ENCODE results near the gene UBE2D1.

Gene UBE2D1

DNA sequence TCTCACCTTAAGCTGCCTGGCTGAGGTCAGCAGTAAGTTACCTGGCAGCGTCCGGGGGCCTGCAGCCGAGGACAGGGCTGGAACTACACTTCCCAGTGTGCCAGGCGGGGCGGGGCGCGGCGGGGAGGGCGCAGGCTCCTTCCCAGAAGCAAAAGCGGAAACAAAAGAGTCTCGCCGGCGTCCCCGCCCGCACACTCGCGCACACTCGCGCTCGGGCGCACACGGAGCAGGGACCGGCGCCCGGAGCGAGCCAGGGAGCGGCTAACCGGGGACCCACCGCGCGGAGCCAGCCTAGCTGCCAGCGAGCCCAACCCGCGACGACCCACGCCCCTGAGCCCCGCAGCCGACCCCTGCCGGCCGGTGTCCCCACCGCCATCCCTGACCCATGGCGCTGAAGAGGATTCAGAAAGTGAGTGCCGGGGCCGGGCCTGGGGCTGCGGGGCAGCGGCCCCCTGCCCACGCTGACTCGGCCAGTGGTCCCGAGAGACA is at the start of gene UBE2D1:
TSS of gene UBE2D1 (plus strand) at position 190 of the 489 bp plus-strand sequence. CDS start at position 386, 196 bp downstream.
- DNase-seq (ENCODE audit: low spot score) = peak; percentile 86

DNA sequence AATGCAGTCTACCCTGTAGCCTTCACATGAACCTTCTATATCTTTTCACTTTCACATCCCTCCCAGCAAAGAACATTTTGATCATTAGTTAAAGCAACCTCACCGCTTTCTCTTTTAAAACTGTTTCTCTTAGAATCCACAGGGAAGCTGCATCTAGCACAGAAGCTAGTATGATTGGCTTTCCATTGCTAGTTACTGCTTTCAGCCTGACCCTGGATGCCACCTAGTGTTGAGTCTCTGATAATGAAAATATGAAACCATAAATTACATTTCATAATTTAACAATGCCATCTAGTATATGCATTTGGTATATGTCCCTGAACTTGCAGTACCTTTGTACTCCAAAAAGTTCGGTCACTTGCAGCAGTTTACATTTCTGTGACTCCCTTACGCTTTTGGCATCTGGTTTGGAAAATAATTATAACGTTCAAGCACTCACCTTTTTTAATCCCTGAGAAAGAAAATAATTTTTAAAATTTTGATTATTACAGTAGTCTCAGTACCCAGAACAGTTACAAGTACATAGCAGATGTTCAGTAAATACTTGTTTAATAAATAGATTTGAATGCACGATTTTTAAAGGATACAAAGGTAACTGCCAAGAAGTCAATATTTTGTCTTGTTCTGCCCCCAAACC is 43.1 kb upstream of the UBE2D1 start:
- DNase-seq (ENCODE audit: low spot score) = no peak

DNA sequence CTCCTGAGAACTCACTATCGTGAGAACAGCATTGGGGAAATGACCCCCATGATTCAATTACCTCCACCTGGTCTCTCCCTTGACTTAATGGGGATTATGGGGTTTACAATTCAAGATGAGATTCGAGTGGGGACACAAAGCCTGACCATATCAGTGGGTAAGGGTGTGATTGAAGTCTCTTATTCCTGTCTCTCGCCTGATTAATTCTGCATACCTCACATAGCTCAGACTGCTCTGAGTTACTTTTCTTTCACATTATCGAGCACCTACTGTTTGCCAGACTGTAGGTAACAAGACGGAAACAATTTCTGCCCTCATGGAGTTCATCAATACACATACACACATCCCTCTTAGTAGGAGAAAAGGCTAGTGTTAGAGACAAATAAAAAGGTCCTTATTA is 40.8 kb upstream of the UBE2D1 start:
- no peak for DNase-seq (ENCODE audit: low spot score)

DNA sequence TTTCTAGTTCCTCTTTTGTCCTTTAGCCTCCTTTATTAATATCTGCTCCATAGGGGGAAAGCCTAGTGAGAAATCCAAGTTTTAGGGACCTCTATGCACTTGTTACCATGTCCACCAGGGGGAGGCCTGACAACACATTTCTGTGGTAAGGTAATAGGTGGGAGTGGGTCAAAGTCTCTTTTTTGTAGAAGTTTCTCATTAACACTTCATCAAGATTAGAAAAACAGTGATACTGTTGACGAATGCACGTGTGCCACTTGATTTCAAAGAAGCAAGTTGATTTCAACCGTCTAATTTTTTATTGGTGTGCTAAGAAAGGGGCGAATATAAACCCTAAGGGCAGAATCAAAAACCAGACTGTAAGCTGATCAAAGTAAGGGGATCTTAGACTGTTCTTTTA is 35.2 kb upstream of the UBE2D1 start:
- DNase-seq (ENCODE audit: low spot score) = peak; percentile 56

DNA sequence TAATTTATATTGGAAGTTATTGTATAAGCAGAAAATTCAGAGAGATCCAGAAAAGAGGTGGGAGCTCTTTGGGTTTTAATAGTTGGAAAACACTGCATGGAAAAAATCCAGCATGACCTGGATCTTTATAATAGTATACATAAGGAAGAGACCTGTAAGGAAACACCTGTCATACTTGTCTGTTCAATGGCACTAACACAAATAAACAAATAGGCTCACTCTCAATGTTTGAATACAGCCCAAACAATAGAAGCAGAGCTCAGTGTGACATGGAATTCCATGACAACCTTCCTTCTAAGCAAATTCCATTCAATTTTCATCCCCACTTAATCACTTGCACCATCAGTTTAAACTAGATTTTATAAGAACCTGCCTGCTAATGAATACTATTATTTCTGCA is 34.1 kb upstream of the UBE2D1 start:
- no peak for DNase-seq (ENCODE audit: low spot score)

DNA sequence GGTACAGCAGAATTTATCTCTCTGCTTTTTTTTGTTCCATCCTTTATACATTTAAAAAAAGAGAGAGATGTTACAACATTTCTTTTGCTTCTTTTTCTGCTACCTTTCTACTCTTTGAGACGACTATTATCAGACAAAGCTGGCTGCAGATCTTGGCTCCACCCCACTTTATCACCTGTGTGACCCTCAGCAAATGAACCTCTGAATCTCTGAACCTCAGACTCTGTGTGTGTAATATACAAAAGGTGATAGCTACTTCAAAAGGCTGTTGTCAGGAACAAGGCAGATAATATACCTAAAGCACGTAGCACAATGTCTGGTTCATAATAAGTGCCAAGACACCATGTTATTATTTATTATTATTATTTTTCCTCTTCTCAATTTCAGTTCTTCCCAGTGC is 32.6 kb upstream of the UBE2D1 start:
- no peak for DNase-seq (ENCODE audit: low spot score)

DNA sequence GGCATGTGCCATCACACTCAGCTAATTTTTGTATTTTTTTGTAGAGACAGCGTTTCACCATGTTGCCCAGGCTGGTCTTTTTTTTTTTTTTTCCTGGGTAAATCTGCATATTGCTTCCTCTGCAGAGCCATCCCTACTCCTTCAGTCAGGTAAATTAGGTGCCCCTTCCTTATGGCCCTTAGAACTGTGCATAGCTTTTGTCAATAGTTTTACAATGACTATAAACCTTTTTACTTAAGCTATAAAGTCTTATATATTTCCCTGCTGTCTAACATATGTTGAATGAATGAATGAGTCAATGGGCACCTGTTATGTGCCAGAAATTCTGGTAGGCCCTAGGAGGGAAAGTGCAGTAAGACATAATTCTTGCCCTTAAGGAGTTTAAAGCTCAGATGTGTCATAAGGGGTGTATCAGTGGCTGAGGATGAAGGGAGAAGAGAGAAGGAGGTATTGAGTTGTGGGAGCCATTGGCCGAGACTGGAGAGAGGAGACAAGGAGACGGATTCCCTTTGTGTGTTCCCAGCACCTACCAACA is 30.6 kb upstream of the UBE2D1 start:
- DNase-seq (ENCODE audit: low spot score) = no peak

DNA sequence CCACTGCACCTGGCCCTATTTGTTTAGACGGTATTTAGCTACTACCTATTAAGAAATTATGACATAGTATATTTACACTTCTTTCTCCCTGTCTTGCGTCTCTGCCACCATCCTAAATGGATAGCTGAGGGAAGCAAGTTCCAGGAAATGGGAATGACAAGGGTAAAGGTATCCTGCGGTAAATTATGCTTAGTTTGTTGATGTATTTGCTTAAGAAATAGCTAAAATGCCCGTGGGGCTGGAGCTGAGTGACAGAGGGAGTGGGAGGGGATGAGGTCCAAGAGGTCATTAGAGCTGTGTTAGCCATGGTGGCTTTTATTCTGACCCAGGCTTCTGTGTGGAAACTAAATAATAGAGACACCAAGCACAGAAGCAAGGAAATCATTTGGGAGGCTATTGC is 29.0 kb upstream of the UBE2D1 start:
- no peak for DNase-seq (ENCODE audit: low spot score)

DNA sequence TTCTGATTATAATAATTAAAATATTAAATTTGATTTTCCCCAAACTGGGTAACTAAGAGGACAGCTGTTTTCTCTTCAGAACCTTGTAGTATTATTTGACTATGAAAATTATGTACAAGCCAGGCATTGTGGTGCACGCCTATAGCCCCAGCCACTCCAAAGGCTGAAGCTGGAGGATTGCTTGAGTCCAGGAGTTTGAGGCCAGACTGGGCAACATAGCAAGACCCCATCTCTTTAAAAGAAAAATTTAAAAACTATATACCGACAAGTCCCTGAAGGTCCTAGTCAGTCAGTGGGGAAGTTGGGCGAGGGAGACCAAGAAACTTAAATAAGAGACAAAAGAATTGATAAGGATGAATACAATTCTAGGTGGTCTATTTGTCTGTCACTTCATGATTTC is 27.1 kb upstream of the UBE2D1 start:
- no peak for DNase-seq (ENCODE audit: low spot score)

DNA sequence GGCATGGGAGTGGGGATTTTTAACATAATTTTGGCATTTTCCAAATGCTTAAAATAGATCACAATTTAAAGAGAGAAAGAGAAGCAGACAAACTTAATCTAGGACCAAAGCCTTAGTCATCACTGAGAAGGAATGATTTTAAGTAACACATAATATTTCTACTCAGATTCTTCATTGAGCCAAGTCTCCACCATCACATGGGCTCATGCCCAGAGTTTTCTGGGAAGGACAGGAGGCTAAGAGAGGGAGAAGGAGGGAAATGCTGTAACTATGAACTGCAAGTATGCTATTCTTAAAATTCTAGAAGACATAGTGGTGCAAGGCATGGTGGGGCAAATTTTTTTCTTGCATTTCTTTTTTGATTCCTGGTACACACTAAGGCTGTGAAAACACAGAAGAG is 23.8 kb upstream of the UBE2D1 start:
- no peak for DNase-seq (ENCODE audit: low spot score)

DNA sequence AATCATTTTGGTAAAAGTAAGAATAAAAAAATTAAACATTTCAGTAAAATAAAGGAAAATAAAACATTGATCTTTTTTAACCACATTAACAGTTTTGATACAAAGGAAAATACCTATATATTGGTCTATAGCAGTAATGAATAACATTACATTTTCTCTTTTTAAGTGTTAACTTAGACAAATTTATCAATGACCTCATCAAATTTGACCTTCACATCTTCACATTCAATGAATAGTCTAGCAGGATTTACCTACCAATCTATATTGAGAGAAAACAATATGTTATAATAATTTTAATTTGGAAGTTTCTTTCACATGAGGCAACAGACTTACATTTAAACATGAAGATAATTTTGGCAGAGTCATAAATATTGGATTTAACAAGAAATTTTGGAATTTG is 17.9 kb upstream of the UBE2D1 start:
- no peak for DNase-seq (ENCODE audit: low spot score)

DNA sequence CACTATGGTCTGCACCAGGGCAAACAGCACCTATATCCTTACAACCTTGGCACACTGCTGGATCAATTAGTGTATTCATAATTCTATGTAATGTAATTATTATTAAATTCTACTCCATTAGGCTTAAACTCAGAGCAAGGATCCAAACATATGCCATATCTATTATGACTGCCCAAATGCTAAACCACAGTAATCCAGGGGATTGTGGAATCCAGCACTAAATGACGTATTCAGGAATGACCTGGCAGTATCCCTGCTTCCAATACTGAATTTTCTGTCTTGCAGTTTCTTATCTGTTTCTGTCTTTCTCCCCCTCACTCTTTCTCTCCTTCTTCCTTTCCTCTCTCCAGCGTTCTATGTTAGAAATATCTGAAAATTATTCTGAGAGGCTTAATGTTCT is 16.5 kb upstream of the UBE2D1 start:
- no peak for DNase-seq (ENCODE audit: low spot score)

DNA sequence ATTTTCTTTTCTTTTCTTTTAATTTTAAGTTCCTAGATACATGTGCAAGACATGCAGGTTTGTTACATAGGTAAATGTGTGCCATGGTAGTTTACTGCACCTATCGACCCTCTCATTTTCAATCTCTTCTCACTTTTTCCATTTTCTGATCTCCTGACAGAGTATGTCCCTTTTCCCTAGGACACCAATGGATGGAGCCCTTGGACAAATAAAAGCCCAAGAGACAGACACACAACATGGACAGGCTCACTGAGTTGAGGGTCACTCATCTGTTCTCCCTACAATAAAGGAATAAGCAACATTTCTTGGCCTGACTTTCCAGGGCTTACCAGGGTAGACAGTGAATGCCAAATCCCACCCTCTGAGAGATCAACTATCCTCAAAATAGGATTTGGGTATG is 15.2 kb upstream of the UBE2D1 start:
- no peak for DNase-seq (ENCODE audit: low spot score)

DNA sequence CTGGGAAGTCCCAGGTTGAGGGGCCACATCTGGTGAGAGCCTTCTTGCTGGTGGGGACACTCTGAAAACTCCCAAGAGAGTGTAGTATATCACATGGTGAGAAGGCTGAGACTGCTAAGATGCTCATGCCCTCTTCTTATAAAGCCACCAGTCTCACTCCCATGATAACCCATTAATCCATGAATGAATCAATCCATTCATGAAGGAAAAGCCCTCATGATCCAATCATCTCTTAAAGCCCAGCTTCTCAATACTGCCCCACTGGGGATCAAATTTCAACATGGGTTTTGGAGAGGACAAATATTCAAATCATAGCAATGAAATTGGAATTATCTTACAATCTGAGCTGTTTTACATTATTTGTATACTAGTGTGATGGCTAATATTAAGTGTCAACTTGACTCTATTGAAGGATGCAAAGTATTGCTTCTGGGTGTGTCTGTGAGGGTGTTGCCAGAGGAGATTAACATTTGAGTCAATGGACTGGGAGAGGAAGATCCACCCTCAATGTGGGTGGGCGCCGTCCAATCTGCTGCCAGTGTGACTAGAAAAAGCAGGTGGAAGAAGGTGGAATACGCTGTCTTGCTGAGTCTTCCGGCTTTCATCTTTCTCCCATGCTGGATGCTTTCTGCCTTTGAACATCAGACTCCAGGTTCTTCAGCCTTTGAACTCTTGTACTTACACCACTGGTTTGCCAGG is 14.3 kb upstream of the UBE2D1 start:
- DNase-seq (ENCODE audit: low spot score) = no peak

DNA sequence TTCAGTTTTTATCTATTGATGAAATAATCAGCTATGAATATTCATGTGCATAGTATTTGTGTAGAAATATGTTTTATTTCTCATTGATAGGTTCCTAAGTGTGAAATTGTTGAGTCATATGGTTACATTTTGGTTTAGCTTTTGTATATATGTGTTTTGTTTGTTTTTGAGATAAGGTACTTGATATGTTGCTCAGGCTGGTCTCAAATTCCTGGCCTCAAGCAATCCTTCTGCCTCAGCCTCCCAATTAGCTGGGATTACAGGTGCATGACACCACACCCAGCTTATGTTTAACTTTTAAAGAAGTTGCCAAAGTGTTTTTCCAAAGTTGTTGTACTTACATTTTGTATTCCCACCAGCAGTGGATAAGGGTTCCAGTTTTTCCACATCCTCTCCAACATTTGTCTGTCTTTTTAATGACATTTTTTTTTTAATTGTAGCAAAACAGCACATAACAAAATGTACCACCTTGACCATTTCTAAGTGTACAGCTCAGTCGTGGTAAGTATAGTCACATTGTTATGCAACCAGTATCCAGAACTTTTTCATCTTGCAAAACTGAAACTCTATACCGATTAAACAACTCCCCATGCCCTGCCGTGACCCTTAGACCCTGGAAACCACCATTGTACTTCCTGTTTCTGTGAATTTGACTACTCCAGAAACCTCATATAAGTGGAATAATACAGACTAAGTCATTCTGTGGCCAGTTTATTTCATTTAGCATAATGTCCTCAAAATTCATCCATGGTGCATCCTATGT is 12.6 kb upstream of the UBE2D1 start:
- DNase-seq (ENCODE audit: low spot score) = no peak

DNA sequence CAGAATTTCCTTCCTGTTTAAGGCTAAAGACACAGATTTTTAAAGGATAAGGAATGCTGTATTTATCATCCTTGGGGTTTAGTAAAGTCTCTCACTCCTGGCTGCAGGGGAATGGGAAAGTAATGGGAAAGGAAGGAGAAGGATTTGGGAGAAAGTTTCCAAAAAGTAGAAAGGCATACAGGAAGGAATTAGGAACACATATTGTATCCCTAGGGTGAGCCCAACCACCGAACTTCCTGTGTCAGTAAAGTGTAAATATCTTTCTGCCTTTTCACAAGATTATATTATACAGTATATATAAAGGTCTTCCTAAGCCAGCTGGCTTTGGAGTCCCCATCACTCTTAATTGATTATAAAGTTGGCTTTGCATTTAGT is 12.0 kb upstream of the UBE2D1 start:
- DNase-seq (ENCODE audit: low spot score) = no peak

DNA sequence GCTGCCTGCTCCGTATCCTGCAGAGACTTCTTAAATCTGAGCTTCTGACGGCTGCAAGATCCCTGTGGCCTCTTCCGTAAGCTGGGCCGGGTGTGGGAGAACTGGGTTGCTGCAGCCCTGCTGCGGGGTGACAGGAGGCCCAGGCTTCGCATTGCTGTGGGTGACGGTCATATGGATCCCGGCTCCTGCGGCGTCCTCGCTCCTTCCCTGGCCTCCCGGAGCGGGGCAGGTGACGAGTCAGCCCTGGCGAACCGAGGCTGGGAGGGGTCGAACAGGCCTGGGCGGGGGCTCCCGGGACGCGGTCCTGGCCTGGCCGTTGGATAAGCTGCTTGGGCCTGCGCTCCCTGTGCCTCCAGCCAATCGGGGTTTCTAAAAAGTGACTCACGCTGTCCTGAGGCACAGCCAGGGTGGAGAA is 7.8 kb upstream of the UBE2D1 start:
- peak; percentile 55 for DNase-seq (ENCODE audit: low spot score)

DNA sequence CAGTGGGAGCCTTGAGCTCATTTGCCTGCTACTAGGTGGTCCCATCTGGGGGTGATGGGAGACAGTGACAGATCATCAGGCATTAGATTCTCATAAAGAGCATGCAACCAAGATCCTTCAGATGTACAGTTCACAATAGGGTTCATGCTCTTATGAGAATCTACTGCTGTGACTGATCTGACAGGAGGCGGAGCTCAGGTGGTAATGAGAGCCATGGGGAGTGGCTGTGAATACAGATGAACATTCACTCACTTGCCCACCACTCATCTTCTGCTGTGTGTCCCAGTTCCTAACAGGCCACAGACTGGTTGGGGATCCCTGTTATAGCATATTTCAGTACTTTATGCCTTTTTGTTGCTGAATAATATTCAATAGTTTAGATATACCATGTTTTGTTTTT is 6.6 kb upstream of the UBE2D1 start:
- DNase-seq (ENCODE audit: low spot score) = no peak

DNA sequence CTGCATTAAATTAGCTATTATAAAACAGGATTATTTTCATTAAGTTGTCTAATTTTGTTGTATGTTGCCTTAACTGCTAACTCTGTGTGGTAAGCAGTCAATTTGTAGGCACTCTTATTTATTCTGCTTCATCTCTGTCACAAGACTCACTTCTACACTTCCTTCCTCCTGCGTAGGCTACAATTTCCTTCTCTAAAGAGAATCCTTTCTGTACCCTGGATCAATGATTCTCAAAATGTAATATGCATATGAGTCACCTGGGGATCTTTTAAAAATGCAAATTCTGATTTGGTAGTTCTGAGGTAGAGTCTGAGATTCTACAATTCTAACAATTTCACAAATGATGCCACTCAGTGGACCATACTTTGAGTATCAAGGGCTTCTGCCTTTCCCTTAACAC is 4.4 kb upstream of the UBE2D1 start:
- DNase-seq (ENCODE audit: low spot score) = no peak

DNA sequence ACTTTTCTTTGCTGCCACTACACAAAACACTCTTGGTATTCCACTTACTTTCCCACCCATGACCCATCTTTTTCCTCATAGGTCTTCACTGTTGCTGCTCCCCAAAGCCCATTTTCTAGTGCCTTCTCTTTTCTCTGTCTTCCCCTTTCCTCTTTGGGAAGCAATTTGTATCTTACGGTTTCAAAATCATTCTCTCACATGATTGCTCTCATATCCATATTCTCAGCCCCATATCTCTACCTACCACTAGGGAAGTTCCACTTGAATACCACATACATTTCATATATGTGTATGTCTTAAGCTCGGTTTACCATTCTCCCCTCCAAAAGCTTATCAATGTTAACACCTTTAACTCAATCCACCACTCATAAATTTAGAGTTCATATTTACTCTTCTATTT is 3.2 kb upstream of the UBE2D1 start:
- no peak for DNase-seq (ENCODE audit: low spot score)

DNA sequence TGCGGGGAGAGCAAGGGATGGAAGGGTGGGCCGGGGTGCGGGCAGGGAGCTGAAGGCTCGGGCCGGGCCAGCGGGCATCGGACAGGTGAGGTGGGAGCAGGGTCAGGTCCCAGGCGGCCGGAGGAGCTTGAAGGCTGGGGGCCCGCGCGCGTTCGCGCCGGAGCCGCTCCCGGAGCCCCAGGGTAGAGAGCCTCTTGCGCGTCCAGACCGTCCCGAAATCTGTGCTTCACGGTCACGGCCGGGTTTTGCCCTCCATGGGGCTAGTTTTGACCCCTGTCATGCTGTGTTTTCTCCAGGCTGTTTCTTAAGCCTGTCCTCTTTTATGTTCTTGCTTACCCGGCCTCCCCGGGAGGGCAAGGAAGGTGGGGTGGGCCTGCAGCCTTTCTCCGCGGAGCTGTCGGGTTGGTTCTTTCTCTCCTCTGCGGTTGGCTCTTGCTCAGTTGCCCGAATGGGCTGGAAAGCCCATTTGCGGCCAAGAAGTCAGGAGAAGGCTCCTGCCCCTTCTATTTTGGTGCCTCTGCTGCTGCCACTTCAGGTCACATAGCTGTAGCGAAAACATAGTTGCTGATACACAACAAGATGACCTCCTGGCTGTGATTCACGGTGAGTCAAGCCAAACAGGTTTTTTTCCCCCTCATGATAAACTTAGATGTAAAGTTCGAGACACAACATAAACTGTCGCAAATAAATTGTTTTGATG is 650 bp downstream of the UBE2D1 start:
- peak; percentile 56 for DNase-seq (ENCODE audit: low spot score)

DNA sequence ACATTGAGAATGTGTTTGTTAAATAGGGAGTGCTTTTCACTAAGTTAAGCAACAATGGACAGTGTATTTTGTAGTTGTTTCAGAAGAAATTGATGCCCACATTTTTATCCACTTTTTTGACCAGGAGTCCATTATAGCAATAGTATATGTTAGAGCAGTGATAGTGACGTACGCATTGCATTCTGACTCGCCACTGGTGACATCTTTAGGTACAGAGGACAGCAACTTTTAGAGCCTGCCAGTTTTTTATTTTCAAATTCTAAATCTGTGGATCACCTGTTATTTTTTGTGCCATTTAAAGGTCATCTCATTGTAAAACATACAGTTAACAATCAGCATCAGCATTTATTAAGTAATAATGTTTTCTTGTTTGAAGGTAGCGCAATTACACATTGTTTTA is 1.4 kb downstream of the UBE2D1 start:
- no peak for DNase-seq (ENCODE audit: low spot score)

Data from ecto neural progenitor cell (in vitro differentiated cells).